NCI-H2081 treated with DMSO at 0.1 percent for 48 hours (cell line): Measurements from ENCODE around the gene IL20.

ENCODE experiments used
- DNase-seq: peaks from one replicate; lab custom pipeline; 2025; lab: John Stamatoyannopoulos, UW

Gene IL20

GRCh38 chr1:206864939-206865671 lies at the start of gene IL20:
Gene IL20, plus strand, starts transcription at chr1:206865623. Its CDS starts 230 bp downstream, at chr1:206865853.
- no peak for DNase-seq

GRCh38 chr1:206816390-206817287 lies 48.8 kb upstream of the IL20 start:
- DNase-seq: no peak

- no peak for DNase-seq
These were observed 43.9 kb upstream of the IL20 start for GRCh38 chr1:206821493-206821892.

- DNase-seq: no peak
These were observed 41.7 kb upstream of the IL20 start for GRCh38 chr1:206823727-206824126.

GRCh38 chr1:206824331-206824730 lies 41.1 kb upstream of the IL20 start:
- no peak for DNase-seq

- no peak for DNase-seq
These were observed 39.0 kb upstream of the IL20 start for GRCh38 chr1:206826394-206826793.

GRCh38 chr1:206828061-206828460 lies 37.4 kb upstream of the IL20 start:
- no peak for DNase-seq

GRCh38 chr1:206828765-206829164 lies 36.7 kb upstream of the IL20 start:
- DNase-seq: no peak

GRCh38 chr1:206829282-206829681 lies 36.1 kb upstream of the IL20 start:
- no peak for DNase-seq

GRCh38 chr1:206829875-206830274 lies 35.5 kb upstream of the IL20 start:
- DNase-seq: no peak

- no peak for DNase-seq
These were observed 33.8 kb upstream of the IL20 start for GRCh38 chr1:206831650-206832049.

- no peak for DNase-seq
These were observed 33.0 kb upstream of the IL20 start for GRCh38 chr1:206832352-206832880.

GRCh38 chr1:206833106-206833680 lies 32.2 kb upstream of the IL20 start:
- no peak for DNase-seq

- DNase-seq: no peak
These were observed 31.6 kb upstream of the IL20 start for GRCh38 chr1:206833801-206834200.

GRCh38 chr1:206834217-206834616 lies 31.2 kb upstream of the IL20 start:
- DNase-seq: no peak

GRCh38 chr1:206834711-206835110 lies 30.7 kb upstream of the IL20 start:
- no peak for DNase-seq

- DNase-seq: no peak
These were observed 30.2 kb upstream of the IL20 start for GRCh38 chr1:206835186-206835585.

- no peak for DNase-seq
These were observed 29.3 kb upstream of the IL20 start for GRCh38 chr1:206836111-206836510.

- DNase-seq: no peak
These were observed 26.3 kb upstream of the IL20 start for GRCh38 chr1:206839006-206839560.

- no peak for DNase-seq
These were observed 25.6 kb upstream of the IL20 start for GRCh38 chr1:206839857-206840256.

- DNase-seq: no peak
These were observed 23.7 kb upstream of the IL20 start for GRCh38 chr1:206841609-206842323.

GRCh38 chr1:206842854-206843253 lies 22.6 kb upstream of the IL20 start:
- no peak for DNase-seq
